MM.1S (cell line): ENCODE data around the gene SPAG16.

Source experiments
- DNase-seq: peaks from one replicate; pipeline ENCODE4 v3.0.0-alpha.2; 2015
- H2AFZ ChIP-seq: fragments of 300-600 bp; sonication (generic); 2 replicates; pipeline ENCODE4 v1.6.0; 2016; ENCODE audit warnings: antibody characterized with exemption, low read length
- H3F3A ChIP-seq: fragments of 300-600 bp; sonication (generic); 2 replicates; pipeline ENCODE4 v1.6.1; 2016; ENCODE audit warnings: mild to moderate bottlenecking, antibody characterized with exemption, low read length, moderate library complexity, mixed read lengths; ENCODE audit not compliant: insufficient read depth
- H3K27ac ChIP-seq: fragments of 300-600 bp; sonication (generic); 2 replicates; pipeline ENCODE4 v1.5.1; 2016; ENCODE audit warnings: mild to moderate bottlenecking, low read length
- H3K27me3 ChIP-seq: fragments of 300-600 bp; sonication (generic); replicated peaks from 2 replicates; pipeline ENCODE4 v1.6.0; 2016; ENCODE audit warnings: low read length; ENCODE audit not compliant: insufficient read depth
- H3K36me3 ChIP-seq: fragments of 300-600 bp; sonication (generic); replicated peaks from 2 replicates; pipeline ENCODE4 v1.6.1; 2016; ENCODE audit warnings: mild to moderate bottlenecking, low read length, mixed read lengths; ENCODE audit not compliant: insufficient read depth
- H3K4me1 ChIP-seq: fragments of 300-600 bp; sonication (generic); 2 replicates; pipeline ENCODE4 v1.6.1; 2016; ENCODE audit warnings: low read length, mixed read lengths
- H3K4me2 ChIP-seq: fragments of 300-600 bp; sonication (generic); 2 replicates; pipeline ENCODE4 v1.6.0; 2016; ENCODE audit warnings: low read depth, low read length
- H3K4me3 ChIP-seq: fragments of 300-600 bp; sonication (generic); 2 replicates; pipeline ENCODE4 v1.5.1; 2016; ENCODE audit warnings: low read length, mixed read lengths
- H3K79me2 ChIP-seq: fragments of 300-600 bp; sonication (generic); 2 replicates; pipeline ENCODE4 v1.6.1; 2016; ENCODE audit warnings: mixed run types, low read length, mixed read lengths
- H3K9ac ChIP-seq: fragments of 300-600 bp; sonication (generic); 2 replicates; pipeline ENCODE4 v1.6.1; 2016; ENCODE audit warnings: low read length, mixed read lengths
- H3K9me2 ChIP-seq: fragments of 300-600 bp; sonication (generic); replicated peaks from 2 replicates; pipeline ENCODE4 v1.6.1; 2016; ENCODE audit warnings: mild to moderate bottlenecking, low read length, mixed read lengths; ENCODE audit not compliant: insufficient read depth
- H3K9me3 ChIP-seq: fragments of 300-600 bp; sonication (generic); replicated peaks from 2 replicates; pipeline ENCODE4 v1.6.1; 2016; ENCODE audit warnings: mild to moderate bottlenecking, low read length, mixed read lengths; ENCODE audit not compliant: insufficient read depth
- H4K20me1 ChIP-seq: fragments of 300-600 bp; sonication (generic); 2 replicates; pipeline ENCODE4 v1.6.1; 2016; ENCODE audit warnings: mild to moderate bottlenecking, low read length, moderate library complexity, mixed read lengths; ENCODE audit not compliant: insufficient read depth
- CTCF ChIP-seq: fragments of 300-600 bp; sonication (generic); IDR thresholded peaks from 2 replicates; pipeline ENCODE4 v1.5.1; 2016; ENCODE audit warnings: antibody characterized with exemption, low read length, mixed read lengths
- EZH2 ChIP-seq: fragments of 300-600 bp; sonication (generic); optimal IDR thresholded peaks from 2 replicates; pipeline ENCODE3; 2017; ENCODE audit warnings: low read depth, mild to moderate bottlenecking, antibody characterized with exemption, low read length, mixed read lengths
- EZH2phosphoT487 ChIP-seq: fragments of 300-600 bp; sonication (generic); IDR thresholded peaks from 2 replicates; pipeline ENCODE4 v1.6.1; 2018; ENCODE audit warnings: antibody characterized with exemption, low read length

The SPAG16 gene

GRCh38 chr2:214232271-214232670 is 948.0 kb downstream of the SPAG16 start:
- Histone ChIP-seq H2AFZ (no peak overlapping the region), H3K9me2 (no peaks in the 10 kb centered on the region), H3K27me3 (no peaks in the 10 kb centered on the region), H3K4me3 (no peak overlapping the region), H4K20me1 (no peaks in the 10 kb centered on the region), H3F3A (no peaks in the 10 kb centered on the region), H3K9ac (no peak overlapping the region), H3K79me2 (no peaks in the 10 kb centered on the region), H3K36me3 (no peaks in the 10 kb centered on the region), H3K4me1 (no peaks in the 10 kb centered on the region), H3K4me2 (no peak overlapping the region), H3K9me3 (no peaks in the 10 kb centered on the region), H3K27ac (no peak overlapping the region)
- TF ChIP-seq CTCF: no peak
- TF ChIP-seq EZH2phosphoT487: no peak
- no peak for TF ChIP-seq EZH2
- DNase-seq: no peak

- H3K9me3 ChIP-seq: no peaks in the 10 kb centered on the region
Observed at GRCh38 chr2:214233164-214233563, 948.9 kb downstream of the SPAG16 start.

GRCh38 chr2:214242797-214243196 is 958.5 kb downstream of the SPAG16 start:
- H3K27ac ChIP-seq: no peak overlapping the region
- DNase-seq: no peak
- no peak overlapping the region for H2AFZ ChIP-seq

More at GRCh38 chr2:214233164-214233563, 948.9 kb downstream of the SPAG16 start:
- H3K4me3 ChIP-seq: no peak overlapping the region
- no peak overlapping the region for H3K9ac ChIP-seq
- no peaks in the 10 kb centered on the region for H3K27me3 ChIP-seq
- H3K79me2 ChIP-seq: no peaks in the 10 kb centered on the region
- no peaks in the 10 kb centered on the region for H3K9me2 ChIP-seq
- H2AFZ ChIP-seq: no peak overlapping the region
- no peak overlapping the region for H3K27ac ChIP-seq
- H3K36me3 ChIP-seq: no peaks in the 10 kb centered on the region
- no peaks in the 10 kb centered on the region for H4K20me1 ChIP-seq
- H3F3A ChIP-seq: no peaks in the 10 kb centered on the region
- no peak for TF ChIP-seq CTCF
- TF ChIP-seq EZH2phosphoT487: no peak
- no peak for TF ChIP-seq EZH2
- no peaks in the 10 kb centered on the region for H3K4me1 ChIP-seq
- DNase-seq: no peak
- H3K4me2 ChIP-seq: no peak overlapping the region

More at GRCh38 chr2:214242797-214243196, 958.5 kb downstream of the SPAG16 start:
- H3F3A ChIP-seq: no peaks in the 10 kb centered on the region
- no peaks in the 10 kb centered on the region for H3K9me3 ChIP-seq
- H3K4me2 ChIP-seq: no peak overlapping the region
- H3K4me1 ChIP-seq: no peaks in the 10 kb centered on the region
- no peak overlapping the region for H3K9ac ChIP-seq
- no peak for TF ChIP-seq CTCF
- no peak for TF ChIP-seq EZH2
- TF ChIP-seq EZH2phosphoT487: no peak
- H3K9me2 ChIP-seq: no peaks in the 10 kb centered on the region
- H3K4me3 ChIP-seq: no peak overlapping the region
- H3K27me3 ChIP-seq: no peaks in the 10 kb centered on the region
- H3K79me2 ChIP-seq: no peaks in the 10 kb centered on the region
- H3K36me3 ChIP-seq: no peaks in the 10 kb centered on the region
- no peaks in the 10 kb centered on the region for H4K20me1 ChIP-seq
